GM21423 (cell line): Measurements from ENCODE around the gene REP15.
"Not testable (repeated sequence)": the region's sequence is repeated elsewhere in the genome, so short reads cannot be mapped to it uniquely, and the experiment has no call there.

Experiments used
- ATAC-seq: cut with Tn5 transposase; IDR thresholded peaks from one replicate; pipeline ENCODE4 v1.9.1; 2021; ENCODE audit warnings: mild to moderate bottlenecking, moderate library complexity; ENCODE audit not compliant: unreplicated experiment

Gene REP15

DNA sequence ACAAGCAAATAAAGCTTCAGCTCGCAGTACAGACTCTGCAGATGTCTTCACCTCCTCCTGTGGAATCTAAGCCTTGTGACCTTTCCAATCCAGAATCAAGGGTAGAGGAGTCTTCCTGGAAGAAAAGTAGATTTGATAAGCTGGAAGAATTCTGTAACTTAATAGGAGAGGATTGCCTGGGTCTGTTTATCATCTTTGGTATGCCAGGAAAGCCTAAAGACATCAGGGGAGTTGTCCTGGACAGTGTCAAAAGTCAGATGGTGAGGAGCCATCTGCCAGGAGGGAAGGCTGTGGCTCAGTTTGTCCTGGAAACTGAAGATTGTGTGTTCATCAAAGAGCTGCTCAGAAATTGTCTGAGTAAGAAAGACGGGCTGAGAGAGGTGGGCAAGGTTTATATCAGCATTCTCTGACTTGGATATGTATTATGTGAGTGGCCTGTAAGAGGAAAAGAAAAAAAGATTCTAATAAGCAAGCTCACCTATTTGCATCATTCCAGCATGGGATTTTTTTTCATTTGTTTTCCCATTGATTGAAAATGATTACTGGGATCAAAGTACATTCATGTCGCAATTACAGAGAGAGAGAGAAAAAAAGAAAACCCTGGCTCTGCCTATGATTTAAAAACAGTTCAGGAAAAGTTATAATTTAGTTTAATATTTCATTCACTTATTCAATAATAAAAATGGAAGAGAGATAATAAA, 767 bp downstream of the REP15 start:
- ATAC-seq, result no peak

DNA sequence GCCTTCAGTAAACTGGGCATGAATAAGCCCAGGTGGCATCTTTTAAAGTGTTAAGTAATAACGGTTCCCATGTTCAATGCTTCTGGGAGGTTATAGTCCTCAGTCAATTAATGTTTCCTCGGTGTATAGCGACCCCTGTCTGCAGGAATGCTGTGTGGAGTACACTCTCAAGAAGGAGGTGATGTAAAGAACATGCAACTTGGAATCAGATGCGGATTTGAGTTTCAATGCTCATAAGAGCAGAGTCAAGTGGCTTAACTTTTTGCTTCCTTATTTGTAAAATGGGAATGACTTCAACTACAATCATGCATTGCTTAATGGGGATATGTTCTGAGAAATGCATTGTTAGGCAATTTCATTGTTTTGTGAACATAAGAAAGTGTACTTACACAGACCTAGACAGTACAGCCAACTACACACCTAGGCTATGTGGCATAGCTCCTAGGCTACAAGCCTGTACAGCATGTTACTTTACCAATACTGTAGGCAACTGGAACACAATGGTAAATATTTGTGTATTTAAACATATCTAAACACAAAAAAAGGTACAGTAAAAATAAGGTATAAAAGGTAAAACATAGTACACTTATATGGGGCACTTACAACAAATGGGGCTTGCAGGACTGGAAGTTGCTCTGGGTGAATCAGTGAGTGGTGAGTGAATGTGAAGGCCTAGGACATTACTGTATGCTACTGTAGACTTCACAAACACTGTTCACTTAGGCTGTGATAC, 7.6 kb downstream of the REP15 start:
- peak; percentile 88 for ATAC-seq

DNA sequence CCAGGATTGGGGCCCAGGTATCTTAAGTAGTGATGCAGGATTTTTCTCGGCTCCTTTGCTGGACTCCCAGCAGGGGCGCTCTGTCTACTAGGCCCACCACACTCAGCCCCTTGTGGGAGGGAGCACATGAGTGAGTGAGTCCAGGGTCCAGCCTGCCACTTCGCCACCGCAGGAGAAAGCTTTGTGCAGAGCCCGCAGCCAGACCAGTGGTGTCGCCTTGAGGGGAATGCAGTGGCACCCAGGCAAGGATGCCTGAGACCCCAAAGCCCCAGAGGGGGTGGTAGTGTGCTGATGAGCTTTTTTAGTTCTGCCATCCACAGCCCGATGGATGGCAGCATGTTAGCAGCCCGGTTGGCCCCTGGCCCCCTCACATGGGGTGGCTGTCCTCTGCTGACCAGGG, 9.0 kb downstream of the REP15 start:
- no peak for ATAC-seq

DNA sequence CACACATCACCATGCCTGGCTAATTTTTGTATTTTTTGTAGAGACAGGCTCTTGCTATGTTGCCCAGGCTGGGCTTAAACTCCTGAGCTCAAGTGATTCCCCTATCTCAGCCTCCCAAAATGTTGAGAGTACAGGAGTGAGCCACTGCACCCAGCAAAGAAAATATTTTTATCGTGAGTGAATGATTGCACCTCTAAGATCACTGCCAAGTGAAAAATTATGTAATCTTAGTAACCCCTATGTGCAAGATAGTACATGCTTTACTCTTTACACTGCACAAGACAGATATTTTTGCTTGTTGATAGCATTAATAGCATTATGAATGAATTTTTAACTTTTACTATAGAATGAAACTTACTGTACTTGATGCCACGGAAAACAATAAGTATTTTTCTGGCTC, 11.0 kb downstream of the REP15 start:
- ATAC-seq, result no peak

DNA sequence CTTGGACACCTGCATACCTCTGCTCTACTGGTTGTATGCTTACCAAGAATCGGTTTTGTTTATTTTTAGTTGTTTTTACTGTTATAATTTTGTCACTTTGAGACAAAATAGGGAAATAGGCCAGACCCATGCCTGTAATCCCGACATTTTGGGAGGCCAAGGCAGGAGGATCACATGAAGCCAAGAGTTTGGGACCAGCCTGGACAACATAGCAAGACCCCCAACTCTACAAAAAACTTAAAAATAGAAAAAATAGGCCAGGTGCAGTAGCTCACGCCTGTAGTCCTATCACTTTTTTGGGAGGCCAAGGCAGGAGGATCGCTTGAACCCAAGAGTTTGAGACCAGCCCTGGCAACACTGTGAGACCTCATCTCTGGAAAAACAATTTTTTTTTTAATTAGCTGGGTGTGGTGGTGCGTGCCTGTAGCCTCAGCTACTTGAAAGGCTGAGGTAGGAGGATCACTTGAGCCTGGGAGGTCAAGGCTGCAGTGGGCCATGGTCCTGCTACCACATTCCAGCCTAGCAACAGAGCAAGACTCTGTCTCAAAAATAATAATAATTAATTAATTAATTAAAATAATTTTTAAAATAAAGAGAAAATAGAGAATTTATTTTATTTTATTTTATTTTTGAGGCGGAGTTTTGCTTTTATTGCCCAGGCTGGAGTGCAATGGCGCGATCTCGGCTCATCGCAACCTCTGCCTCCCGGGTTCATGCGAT, 13.1 kb downstream of the REP15 start:
- no peak for ATAC-seq

DNA sequence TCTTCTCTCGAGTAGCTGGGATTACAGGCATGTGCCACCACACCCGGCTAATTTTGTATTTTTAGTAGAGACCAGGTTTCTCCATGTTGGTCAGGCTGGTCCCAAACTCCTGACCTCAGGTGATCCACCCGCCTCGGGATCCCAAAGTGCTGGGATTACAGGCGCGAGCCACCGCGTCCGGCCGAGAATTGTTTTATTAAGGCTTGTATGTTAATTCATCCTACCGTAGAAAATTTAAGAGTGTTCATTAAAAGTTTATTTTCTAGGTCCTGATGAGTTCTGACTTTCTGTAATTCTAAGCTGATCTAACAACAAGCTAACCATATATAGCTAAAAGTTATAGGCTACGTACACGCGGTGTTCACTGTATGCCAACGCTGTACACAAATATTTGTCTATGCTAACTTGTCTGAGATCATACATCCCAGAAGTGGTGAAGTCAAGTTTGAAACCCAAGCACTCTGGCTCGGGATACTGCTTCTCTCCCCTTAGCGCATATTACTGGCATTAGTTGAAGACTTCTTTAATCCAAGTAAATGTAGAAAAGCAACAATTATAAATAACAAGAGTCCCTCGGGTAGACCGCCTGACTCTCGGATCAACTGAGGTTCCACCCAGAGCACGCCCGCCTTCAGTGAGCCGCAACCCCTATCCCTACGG, 13.8 kb downstream of the REP15 start:
- peak; percentile 32 for ATAC-seq

DNA sequence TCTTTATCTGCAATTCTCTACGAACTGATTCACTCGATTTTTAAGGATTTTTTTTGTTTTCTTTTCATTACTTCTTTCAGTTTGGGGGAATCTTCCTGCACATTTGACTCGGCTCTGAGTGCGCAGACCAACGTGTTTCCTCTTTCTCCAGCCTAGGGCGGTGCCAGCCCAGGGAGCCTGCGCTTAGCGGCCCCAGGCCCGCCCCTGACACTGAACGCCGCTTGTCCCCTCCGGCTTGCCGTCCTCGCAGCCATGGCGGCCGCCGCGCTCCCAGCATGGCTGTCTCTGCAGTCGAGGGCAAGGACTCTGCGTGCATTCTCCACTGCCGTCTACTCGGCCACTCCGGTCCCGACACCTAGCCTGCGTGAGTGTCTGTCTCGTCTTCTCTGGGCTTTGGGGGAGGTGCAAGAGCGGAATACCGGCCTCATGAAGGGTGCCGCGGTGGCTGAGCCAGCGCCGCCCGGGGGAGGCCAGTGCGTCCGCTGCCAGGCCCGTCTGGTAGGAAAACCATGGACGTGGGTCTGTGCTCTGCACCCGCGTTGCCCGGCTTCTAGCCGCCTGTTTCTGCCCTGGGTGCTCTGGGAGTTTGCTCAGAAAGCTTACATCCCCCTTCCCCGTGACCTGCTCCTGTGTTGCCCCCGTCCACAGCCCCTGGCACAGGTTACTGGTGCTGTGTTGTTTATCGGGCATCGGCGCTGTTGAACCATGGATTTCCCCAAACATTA, 14.5 kb downstream of the REP15 start, which contains the start of gene MRPS35:
Gene MRPS35, plus strand, starts transcription at position 241 of the 725 bp plus-strand sequence. Its CDS starts 12 bp downstream, at position 253.
- ATAC-seq, result peak; percentile 97

DNA sequence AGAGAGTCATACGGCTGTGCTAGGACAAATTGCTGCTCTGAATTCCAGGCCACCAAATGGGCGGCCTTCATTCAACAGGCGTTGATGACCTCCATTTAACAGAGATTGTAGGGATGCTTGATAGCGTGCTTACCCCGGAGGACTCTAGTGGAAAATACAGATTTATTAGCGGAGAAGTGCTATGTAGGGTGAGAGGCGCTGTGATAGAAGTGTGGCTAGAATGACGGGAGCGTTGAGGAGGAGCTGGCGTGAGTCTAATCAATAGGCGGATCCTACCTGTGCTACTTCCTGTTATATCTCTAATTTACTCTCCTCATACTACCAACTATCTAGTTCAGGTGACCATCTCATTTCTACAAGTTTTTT, 15.1 kb downstream of the REP15 start:
- ATAC-seq, result peak; percentile 9

DNA sequence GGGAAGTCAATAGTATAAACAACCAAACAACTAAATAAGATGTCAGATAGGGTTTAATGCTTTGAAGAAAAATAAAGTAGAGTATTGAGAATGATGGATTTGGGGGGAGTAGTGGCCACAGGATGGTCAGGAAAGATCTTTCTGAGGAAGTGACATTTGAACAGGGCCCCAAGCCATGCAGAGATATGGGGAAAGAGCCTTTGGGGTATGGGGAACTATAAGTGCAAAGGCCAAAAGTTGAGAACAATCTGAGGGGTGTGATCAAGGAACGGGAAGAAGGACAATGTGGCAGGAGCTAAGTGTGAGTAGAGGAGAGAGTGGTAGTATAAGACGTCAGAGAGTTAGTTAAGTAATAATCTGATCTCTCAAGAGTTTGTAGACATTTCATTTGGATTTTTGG, 15.7 kb downstream of the REP15 start:
- no peak for ATAC-seq

DNA sequence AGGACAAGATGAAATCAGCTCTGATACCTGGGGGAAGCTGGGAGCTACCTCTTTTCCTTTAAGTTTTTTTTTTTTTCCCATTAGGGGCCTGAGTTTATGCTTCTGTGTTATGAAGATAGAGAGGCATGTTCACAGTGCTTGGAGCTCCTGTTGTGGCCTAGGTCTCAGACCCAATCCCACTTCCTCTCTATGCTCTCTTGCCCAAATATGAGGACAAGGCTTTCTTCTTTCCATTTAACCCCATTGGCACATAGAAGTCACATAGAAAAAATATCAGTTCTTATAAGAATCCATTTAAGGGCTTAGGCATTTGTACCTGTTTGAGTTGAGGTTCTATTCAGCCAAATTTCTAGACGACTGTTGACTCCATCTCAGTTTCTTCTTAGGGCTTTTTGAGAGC, 27.0 kb downstream of the REP15 start:
- no peak for ATAC-seq

DNA sequence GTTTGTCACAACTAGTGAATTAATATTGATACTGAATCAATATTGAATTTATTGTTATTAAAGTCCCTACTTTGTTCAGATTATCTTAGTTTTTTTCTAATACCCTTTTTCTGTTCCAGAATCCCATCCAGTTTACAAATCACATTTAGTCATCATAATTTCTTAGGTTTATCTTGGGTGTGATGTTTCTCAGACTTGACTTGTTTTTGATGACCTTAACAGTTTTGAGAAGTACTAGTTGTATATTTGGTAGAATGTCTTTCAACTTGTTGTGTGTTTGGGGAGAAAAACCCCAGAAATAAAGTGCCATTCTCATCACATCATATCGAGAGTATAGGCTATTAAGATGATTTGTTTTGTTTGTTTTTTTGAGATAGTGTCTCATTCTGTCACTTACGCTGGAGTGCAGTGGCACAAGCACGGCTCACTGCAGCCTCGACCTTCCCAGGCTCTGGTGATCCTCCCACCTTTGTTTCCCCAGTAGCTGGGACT, 33.9 kb downstream of the REP15 start:
- no peak for ATAC-seq

DNA sequence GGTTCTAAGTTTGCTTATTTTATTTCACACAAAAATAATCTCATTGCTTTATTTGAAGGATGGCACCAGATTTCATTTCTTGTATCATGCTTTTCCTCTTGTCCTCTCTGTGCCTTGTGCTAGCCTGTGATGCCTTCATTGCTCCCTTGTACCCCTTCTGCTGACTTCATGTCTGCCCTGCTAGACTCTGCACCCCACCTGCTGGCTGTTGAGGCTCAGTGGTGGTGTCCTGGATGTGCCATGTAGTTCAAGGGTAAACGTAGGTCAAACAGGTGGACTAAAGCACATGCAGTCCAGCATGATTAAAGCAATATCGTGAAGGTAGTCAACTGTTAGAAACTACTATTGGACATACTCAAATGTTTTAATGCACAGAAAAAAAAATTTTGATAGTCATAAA, 36.0 kb downstream of the REP15 start:
- no peak for ATAC-seq

DNA sequence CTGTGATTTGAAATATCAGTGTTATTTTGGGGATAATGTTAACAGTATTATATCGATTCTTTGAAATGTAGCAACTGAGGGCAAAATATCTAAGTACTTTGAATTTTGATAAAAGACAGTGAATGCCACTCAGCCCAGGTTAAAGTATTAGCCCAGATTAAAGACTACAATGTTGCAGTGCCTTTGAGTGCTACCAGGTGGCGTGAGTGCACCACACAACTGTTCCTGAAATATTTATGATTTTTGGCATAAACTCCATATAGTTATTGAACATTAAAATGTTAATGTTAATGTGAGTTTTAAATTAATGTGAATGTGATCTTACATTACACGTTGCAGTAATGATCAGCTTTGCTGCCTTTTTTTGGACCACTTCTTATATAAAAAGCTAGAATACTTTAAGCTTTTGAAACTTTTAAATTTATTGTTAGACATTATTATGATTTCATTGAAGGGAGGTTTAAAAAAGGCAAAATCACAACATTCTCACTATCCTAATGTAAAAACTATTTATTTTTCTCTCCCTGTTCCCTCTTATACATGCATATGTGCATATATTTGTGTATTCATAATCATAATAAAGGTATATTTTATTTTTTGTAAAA, 36.9 kb downstream of the REP15 start:
- peak; percentile 68 for ATAC-seq

DNA sequence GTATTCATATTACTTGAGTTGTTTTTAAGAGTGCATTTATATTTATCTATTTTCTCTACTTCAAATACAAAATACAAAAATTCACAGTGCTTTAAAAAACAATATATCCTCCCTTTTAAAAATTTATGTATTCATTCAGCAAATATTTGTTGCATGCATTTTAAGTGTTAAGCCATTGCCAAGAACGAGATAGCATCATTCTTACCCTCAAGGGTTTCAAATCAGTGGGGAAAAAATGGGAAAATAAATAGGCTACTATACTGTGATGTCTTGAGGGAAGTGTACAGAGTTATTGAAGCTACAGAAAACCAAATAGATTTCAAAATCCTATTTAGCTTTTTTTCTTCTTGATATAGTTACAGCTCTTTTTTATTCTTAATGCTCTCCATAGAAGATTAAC, 37.5 kb downstream of the REP15 start:
- no peak for ATAC-seq

DNA sequence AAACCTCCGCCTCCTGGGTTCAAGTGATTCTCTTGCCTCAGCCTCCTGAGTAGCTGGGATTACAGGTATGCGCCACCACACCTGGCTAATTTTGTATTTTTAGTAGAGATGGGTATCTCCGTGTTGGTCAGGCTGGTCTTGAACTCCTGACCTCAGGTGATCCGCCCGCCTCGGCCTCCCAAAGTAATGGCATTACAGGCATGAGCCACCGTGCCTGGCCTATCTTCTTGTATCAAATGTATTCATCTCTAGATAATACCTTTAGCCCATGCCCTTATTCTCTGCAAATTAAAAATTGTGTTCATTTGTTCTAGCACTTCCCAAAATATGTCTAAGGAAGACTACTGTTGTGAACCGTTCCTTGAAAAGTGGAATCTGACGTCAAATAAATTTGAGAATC, 38.1 kb downstream of the REP15 start:
- not testable (repeated sequence) for ATAC-seq

DNA sequence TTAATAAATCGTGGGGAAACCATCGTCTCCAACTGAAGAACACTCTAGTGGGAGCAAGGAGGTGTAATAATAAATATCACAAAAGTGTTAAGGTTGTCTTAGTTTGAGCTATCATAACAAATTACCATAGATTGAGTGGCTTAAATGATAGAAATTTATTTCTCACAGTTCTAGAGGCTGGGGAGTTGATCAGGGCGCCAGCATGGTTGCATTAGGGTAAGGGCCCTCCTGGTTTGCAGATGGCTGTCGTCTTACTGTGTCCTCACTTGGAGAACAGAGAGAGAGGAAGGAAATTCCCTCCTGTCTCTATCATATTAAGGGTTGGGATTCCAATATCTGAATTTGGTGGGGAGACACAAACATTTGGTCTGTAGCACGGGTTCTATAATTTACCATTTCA, 47.4 kb downstream of the REP15 start:
- no peak for ATAC-seq

DNA sequence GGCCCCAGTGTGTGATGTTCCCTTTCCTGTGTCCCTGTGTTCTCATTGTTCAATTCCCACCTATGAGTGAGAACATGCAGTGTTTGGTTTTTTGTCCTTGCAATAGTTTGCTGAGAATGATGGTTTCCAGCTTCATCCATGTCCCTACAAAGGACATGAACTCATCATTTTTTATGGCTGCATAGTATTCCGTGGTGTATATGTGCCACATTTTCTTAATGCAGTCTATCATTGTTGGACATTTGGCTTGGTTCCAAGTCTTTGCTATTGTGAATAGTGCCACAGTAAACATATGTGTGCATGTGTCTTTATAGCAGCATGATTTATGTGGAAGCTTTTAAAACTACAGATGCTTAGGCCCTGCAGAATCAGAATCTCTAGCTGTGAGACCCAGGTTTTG, 49.5 kb downstream of the REP15 start:
- ATAC-seq, result not testable (repeated sequence)
